BJ (cell line): ENCODE measurements around the gene RTKN2. TPM values are rescaled to one million over a fixed set of nuclear protein-coding genes. Genes with fewer than 3 reads are reported as not detected.

Source experiments
- CTCF ChIA-PET: fragments of 350-600 bp; formaldehyde crosslinking; extraction: SDS; loops from one replicate; lab custom pipeline; 2021; ENCODE audit warnings: antibody characterized with exemption, inconsistent platforms; lab: Yijun Ruan, JAX
- POLR2A ChIA-PET: fragments of 300-600 bp; sonication (Branson Sonifier 250); formaldehyde crosslinking; extraction: SDS; loops from one replicate; lab custom pipeline; 2021; ENCODE audit warnings: antibody characterized with exemption; lab: Charles Lee
- DNase-seq: peaks from one replicate; pipeline ENCODE4 v3.0.0-alpha.2; 2011; ENCODE audit warnings: low read depth
- H3K27me3 ChIP-seq: 2 replicates; pipeline ENCODE4 v1.6.0; 2011; ENCODE audit warnings: low read length; ENCODE audit not compliant: control insufficient read depth, insufficient read depth
- H3K36me3 ChIP-seq: 2 replicates; pipeline ENCODE4 v1.5.1; 2011; ENCODE audit warnings: low read length; ENCODE audit not compliant: control insufficient read depth, insufficient read depth
- H3K4me3 ChIP-seq: 2 replicates; pipeline ENCODE4 v1.5.1; 2011; ENCODE audit warnings: low read depth, mild to moderate bottlenecking, control low read depth, low read length
- polyA plus RNA-seq: library from polyadenylated mRNA; depleted of rRNA; stranded (reverse); fragments of >200 nt; gene quantifications from 2 replicates; pipeline ENCODE4 v1.2.3, GENCODE V29; 2011
- TF ChIP-seq, protein P1 (sequence below): IDR thresholded peaks from 2 replicates; pipeline ENCODE4 v1.5.1; 2011; ENCODE audit warnings: low read depth, mild to moderate bottlenecking, control low read depth, inconsistent platforms, low read length, moderate library complexity; ENCODE audit not compliant: insufficient read depth

RTKN2 gene
- polyA plus RNA-seq, 1 experiment: 1.5 TPM

DNA sequence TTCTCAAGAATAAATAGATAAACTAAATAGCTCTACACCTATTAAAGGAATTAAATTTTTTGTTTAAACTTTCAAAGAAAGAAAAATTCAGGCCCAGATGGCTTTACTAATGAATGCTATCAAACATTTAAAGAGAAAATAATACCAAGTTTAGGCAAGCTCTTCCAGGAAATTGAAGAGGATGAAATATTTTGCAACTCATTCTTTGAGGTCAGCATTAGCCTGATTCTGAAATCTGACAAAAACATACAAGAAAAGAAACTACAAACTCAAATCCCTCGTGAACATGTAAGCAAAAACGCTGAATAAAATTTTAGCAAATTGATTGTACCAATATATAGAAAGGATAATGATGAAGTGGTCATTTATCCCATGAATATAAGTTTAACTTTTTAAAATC is 93.4 kb downstream of the RTKN2 start:
- Histone ChIP-seq H3K4me3 (no peak overlapping the region), H3K36me3 (no peaks in the 10 kb centered on the region), H3K27me3 (no peaks in the 10 kb centered on the region)
- ChIA-PET CTCF (no interaction called here), POLR2A (no interaction called here)
- TF ChIP-seq, protein P1, sequence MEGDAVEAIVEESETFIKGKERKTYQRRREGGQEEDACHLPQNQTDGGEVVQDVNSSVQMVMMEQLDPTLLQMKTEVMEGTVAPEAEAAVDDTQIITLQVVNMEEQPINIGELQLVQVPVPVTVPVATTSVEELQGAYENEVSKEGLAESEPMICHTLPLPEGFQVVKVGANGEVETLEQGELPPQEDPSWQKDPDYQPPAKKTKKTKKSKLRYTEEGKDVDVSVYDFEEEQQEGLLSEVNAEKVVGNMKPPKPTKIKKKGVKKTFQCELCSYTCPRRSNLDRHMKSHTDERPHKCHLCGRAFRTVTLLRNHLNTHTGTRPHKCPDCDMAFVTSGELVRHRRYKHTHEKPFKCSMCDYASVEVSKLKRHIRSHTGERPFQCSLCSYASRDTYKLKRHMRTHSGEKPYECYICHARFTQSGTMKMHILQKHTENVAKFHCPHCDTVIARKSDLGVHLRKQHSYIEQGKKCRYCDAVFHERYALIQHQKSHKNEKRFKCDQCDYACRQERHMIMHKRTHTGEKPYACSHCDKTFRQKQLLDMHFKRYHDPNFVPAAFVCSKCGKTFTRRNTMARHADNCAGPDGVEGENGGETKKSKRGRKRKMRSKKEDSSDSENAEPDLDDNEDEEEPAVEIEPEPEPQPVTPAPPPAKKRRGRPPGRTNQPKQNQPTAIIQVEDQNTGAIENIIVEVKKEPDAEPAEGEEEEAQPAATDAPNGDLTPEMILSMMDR: no peak
- no peak for DNase-seq

DNA sequence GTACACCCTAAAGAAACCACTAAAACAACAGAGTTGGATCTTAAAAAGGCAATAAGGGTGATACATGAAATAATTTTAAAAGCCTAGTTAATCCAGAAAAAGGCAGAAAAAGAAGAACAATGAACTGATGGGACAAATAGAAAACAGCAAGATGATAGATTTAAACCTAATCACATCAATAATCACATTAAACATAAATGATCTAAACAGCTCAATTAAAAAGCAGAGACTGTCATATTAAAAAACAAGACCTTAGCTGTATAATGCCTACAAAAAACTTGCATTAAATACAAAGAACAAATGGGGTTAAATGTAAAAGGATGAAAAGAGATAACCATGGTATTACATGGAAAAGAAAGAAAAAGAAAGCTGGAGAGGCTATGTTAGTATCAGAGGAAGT is 96.2 kb downstream of the RTKN2 start:
- H3K36me3 ChIP-seq: no peaks in the 10 kb centered on the region
- ChIA-PET CTCF (no interaction called here), POLR2A (no interaction called here)
- no peak for DNase-seq
- H3K27me3 ChIP-seq: no peaks in the 10 kb centered on the region
- H3K4me3 ChIP-seq: no peak overlapping the region
- TF ChIP-seq, protein P1: no peak

DNA sequence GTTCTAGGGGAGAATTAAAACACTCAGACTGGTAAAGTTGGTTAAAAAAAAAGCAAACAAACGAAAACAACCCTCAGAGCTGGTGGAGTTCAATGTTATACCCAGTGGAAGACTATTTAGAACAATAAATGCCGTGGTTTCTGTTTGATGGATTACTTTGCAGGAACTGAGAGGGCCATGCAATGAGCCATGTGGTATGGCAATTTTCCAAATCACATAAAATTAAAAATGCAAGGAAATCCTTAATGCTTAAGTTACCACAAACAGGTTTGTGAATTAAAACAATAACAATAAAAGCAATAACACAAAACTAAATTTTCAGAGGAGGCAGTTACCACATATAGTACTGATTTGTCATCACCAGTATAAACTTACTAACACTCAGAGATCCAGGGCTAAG is 96.9 kb downstream of the RTKN2 start:
- TF ChIP-seq, protein P1: no peak
- ChIA-PET CTCF (no interaction called here), POLR2A (no interaction called here)
- H3K27me3 ChIP-seq: no peaks in the 10 kb centered on the region
- H3K36me3 ChIP-seq: no peaks in the 10 kb centered on the region
- no peak overlapping the region for H3K4me3 ChIP-seq
- no peak for DNase-seq

DNA sequence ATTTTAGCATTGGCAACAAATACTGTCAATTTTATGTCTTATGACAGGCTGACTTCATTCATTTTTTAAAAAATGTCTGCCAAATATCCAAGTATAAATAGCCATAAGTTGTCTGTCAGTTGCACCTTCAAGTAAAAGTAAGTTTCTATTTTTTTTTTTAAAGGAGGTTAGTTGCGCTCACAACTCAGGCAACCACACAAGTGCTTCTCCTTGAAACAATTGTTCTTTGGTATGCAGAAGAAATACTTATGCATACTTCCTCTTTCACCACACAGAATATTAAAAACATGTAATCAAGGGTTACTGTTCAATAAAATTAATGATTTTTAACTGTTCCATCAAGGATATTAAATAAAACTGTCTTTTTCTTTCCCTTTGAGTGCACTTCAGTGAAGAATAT is 97.9 kb downstream of the RTKN2 start:
- CTCF ChIA-PET: no interaction called here
- POLR2A ChIA-PET: no interaction called here
- Histone ChIP-seq H3K36me3 (no peaks in the 10 kb centered on the region), H3K27me3 (no peaks in the 10 kb centered on the region), H3K4me3 (no peak overlapping the region)
- TF ChIP-seq, protein P1: no peak
- no peak for DNase-seq

DNA sequence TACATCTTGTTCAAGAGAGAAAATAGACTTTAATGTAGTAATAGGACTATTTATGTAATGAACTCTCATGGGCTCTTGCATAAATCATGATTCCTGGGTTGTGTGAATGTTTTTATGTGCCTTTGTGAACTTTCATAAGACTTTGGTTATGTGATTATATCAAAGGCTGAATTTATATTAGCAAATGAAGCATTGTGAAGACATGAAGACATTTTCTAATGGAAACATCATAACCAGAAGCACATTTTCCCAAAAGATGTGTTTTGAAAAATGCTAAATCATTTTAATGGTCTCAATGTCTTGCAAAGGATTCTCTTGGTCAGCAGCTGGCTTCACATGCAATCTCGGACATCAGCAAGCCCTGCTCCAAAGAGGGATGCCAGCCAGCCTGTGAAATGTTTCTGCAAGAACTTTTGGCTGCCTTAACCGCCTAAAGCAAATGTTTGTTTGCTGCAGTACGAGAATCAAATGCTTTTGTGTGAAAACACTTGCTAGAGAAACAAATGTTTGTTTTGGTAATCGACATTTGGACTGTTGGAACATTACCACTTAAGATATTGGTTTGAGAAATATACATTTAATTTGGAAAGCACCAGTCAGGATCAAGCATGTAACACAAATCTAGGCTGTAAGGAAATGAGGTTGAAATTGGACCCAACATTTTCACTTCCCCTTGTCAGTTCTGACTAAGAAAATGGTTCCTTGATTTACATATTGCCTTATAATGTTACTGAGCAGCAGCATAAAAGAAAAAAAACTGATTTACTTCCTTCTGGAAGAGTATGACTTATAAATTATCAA is 102.1 kb downstream of the RTKN2 start:
- Histone ChIP-seq H3K36me3 (no peaks in the 10 kb centered on the region), H3K27me3 (no peaks in the 10 kb centered on the region), H3K4me3 (no peak overlapping the region)
- ChIA-PET CTCF (interaction anchor here (1.3 to 1.4 kb wide), 2 partner anchors 21 to 128 kb away, joined by 3 to 4 read pairs; no protein-coding TSS in a partner anchor), POLR2A (interaction anchor here (1.0 kb wide), 1 partner anchor 116 kb away, joined by 4 read pairs; no protein-coding TSS in a partner anchor)
- DNase-seq: peak; percentile 95
- TF ChIP-seq, protein P1: no peak
